GM19023 (cell line): Measurements from ENCODE around the gene MRFAP1L1.
A peak's percentile ranks its signal among the peaks of the same experiment; 100 is the strongest.
"Not testable (repeated sequence)": the region's sequence is repeated elsewhere in the genome, so short reads cannot be mapped to it uniquely, and the experiment has no call there.

Experiments used
- ATAC-seq: cut with Tn5 transposase; IDR thresholded peaks from one replicate; pipeline ENCODE4 v1.9.1; 2021; ENCODE audit warnings: mild to moderate bottlenecking, moderate library complexity; ENCODE audit not compliant: unreplicated experiment

Gene MRFAP1L1

DNA sequence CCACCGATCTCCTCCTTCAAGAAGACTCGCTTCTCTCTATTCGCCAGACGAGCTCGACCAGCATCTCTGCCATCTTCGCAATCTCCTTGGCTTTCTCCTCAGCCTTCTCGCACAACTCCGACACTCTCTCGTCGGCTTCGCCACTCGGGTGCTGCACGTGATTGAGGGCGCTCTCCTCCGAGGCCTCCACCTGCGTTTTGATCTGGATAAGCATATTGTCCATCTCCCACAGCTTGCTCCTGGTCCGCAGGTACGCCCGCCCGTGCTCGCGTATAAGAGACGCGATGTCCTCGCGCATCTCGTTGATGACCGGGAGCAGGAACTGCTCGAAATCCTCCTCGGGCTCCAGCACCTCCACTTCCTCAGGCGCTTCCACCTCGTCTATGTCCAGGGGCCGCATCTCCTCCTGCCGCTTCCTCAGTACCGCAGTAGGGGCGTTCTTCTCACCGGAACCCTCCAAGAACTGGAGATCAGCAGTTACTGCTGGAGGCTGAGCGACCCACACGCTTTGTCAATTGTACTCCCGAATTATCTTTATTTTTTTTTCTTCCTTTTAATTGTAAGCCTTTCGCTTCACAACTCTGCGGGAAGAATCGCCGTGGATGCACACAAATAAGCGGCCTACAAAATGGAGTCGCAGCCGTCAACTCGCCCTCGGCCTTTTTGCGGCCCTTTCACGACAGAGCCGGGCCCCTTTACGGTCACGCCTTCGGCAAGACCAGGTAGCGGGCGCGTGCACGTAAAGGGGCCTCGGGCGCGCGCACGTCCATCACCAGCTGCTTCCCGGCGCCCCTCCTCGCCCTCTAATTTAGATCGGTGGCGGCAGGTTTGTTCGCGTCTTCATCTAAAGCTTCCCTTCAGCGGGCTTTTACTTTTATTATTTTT lies at the start of gene MRFAP1L1:
Gene MRFAP1L1, minus strand, starts transcription at position 636 of the 885 bp plus-strand sequence. Its CDS starts 236 bp downstream, at position 400.
- ATAC-seq = peak; percentile 68

- no peak for ATAC-seq
These were observed 49.1 kb upstream of the MRFAP1L1 start for GRCh38 chr4:6758728-6759127.

DNA sequence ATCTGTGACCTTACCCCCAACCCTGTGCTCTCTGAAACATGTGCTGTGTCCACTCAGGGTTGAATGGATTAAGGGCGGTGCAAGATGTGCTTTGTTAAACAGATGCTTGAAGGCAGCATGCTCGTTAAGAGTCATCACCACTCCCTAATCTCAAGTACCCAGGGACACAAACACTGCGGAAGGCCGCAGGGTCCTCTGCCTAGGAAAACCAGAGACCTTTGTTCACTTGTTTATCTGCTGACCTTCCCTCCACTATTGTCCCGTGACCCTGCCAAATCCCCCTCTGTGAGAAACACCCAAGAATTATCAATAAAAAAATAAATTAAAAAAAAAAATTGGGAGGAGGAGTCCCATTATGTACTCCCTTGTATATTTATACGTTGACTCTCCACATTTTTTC lies 46.7 kb upstream of the MRFAP1L1 start:
- ATAC-seq = not testable (repeated sequence)

DNA sequence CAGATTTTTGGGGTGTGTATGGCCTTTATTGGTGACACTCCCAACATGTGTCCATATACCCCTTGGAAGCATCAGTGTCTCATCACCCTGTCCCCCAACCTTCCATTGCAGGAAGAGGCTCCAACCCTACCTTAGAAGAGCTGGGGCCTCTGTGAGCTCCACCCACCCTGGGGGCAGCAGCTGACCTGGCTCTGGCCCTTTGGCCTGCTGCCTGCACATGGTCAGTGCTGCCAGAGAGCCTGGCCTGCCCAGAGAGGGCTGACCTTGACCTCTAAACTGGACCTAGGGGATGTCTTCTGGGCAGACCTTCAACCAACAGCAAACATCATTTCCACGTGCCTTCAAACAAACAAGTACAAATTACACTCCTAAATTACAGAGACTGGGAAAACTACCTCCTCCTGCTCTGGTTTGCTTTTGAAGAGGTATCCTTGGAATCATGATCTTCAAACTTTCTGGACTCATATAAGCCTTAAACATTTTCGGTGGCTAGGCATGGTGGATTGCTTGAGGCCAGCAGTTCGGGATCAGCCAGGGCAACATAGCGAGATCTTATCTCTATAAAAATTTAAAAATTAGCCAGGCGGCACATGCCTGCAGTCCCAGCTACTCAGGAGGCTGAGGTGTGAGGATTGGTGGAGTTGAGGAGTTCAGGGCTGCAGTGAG lies 45.6 kb upstream of the MRFAP1L1 start:
- ATAC-seq = no peak

DNA sequence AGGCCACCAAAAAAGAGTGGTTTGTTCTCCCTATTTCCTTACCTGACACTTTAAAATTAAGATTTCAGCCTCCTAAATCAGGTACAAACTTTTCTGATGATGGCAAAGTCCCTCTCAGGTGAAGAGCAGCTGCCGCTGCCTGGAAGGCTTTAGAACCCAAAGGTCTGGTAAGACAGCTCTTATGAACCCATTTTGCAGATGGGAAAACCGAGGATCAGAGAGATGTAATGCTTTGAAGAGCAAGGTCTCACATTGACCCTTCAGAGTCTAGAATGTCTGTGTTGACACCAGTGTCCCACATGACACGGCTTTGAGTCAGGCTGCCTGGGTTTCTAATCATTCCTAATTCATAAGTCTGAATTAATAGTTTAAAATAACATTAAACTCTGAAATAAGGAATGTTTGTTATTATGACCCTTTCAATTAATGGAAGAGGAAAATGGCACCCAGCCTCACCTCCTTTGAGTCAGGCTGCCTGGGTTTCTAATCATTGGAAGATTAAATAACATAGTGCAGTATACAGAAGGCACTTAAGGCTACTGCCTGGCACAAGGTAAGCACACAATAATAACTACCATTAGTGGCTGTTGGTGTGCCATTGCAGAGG lies 44.9 kb upstream of the MRFAP1L1 start:
- ATAC-seq = no peak

DNA sequence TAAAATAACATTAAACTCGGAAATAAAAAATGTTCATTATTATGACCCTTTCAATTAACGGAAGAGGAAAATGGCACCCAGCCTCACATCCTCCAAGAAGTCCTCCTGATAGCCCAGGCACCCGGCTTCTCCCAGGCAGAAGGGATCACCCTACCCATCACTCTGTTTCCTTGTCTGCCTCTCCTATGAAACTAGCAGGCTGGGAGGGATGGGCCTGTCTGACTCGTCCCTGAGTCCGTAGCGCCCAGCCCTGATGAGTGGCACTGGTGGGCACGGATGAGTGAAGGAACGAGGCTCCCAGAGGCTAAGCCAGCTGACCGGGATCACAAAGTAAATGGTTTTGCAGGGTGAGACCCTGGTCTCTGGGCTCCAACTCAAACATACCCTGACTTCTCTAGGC lies 44.2 kb upstream of the MRFAP1L1 start:
- ATAC-seq = no peak

- no peak for ATAC-seq
These were observed 43.5 kb upstream of the MRFAP1L1 start for GRCh38 chr4:6753103-6753560.

- ATAC-seq = no peak
These were observed 42.8 kb upstream of the MRFAP1L1 start for GRCh38 chr4:6752486-6752829.

GRCh38 chr4:6751611-6752485 lies 42.2 kb upstream of the MRFAP1L1 start:
- ATAC-seq = no peak

- no peak for ATAC-seq
These were observed 40.9 kb upstream of the MRFAP1L1 start for GRCh38 chr4:6750286-6751221.

GRCh38 chr4:6749340-6750171 lies 39.9 kb upstream of the MRFAP1L1 start:
- no peak for ATAC-seq

GRCh38 chr4:6748286-6748685 lies 38.6 kb upstream of the MRFAP1L1 start:
- ATAC-seq = no peak

GRCh38 chr4:6747294-6748051 lies 37.8 kb upstream of the MRFAP1L1 start:
- ATAC-seq = no peak

- ATAC-seq = no peak
These were observed 37.1 kb upstream of the MRFAP1L1 start for GRCh38 chr4:6746721-6747293.

GRCh38 chr4:6742989-6743388 lies 33.3 kb upstream of the MRFAP1L1 start:
- no peak for ATAC-seq

GRCh38 chr4:6742507-6742906 lies 32.8 kb upstream of the MRFAP1L1 start:
- ATAC-seq = no peak

- no peak for ATAC-seq
These were observed 30.7 kb upstream of the MRFAP1L1 start for GRCh38 chr4:6740347-6740746.

DNA sequence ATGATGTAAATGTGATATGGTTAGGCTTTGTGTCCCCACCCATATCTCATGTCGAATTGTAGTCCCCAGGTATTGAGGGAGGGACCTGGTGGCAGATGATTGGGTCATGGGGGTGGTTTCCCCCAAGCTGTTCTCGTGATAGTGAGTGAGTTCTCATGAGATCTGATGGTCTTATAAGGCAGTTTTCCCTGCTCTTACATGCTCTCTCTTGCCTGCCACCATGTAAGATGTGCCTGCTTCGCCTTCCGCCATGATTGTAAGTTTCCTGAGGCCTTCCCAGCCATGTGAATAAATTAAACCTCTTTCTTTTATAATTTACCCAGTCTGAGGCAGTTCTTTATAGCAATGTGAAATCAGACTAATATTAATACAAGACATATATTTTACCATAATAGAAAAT lies 30.3 kb upstream of the MRFAP1L1 start:
- ATAC-seq = no peak
